T47D (cell line): ENCODE measurements around the gene IDI2.
"Not testable (repeated sequence)": the region's sequence is repeated elsewhere in the genome, so short reads cannot be mapped to it uniquely, and the experiment has no call there.

Experiments
- DNase-seq, 2 experiments: peaks; one replicate each; pipeline versions ENCODE4 v3.0.0 to v3.0.0-alpha.2; 2011 to 2012; ENCODE audit warnings: low read depth in 1 of 2, low spot score in 1 of 2
- JUND ChIP-seq: IDR thresholded peaks from 2 replicates; pipeline ENCODE4 v1.6.1; 2012; ENCODE audit warnings: low read depth
- in situ Hi-C: cut with HindIII; loops from 2 replicates; pipeline ENCODE4 v1.10.0; 2016; ENCODE audit warnings: low sequenced_read_pairs, low pct_unique_long_range_greater_than_20kb

Gene IDI2

GRCh38 chr10:1025683-1026082 lies at the start of gene IDI2:
Gene IDI2, minus strand, starts transcription at chr10:1025859. Its CDS starts 1,136 bp downstream, at chr10:1024723.
- no peak for TF ChIP-seq JUND
- in situ Hi-C loops: no loop called here

GRCh38 chr10:1074748-1075308 lies 49.2 kb upstream of the IDI2 start:
- in situ Hi-C loops: no loop called here
- peak in 1 of 2 experiments; percentile 49 for DNase-seq
- no peak for TF ChIP-seq JUND

More at GRCh38 chr10:1025683-1026082, at the start of gene IDI2:
- DNase-seq: no peak

DNA sequence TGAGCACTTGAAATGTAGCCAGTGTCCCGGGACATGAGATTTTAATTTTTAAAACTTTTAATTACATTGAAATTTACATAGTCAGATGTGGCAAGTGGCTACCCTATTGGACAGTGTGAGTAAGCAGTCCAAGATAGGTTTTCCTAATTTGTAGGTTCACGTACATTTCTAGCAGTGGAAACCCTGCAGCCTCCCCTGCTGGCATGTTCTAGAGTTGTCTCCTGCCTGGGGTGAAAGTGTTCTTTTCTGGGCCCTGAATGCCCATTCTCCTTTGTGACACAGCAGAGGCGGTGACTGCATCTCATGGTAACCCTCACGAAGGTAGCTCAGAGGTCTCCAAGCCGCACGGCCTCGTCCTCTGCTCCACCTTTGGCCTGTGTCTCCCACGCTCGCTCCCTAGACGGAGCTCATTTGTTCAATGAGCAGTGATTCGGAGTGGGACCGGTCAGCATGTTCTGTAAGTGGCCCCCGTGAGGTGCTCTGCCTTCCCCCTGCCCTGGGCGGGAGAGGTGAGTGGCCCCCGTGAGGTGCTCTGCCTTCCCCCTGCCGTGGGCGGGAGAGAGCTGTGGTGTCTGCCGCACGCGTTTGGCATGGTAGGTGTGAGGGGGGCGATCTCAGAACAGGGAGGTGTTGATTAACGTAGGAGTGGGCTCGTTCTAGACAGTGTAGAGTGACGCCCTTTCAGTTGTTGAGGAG lies 48.5 kb upstream of the IDI2 start:
- in situ Hi-C loops: no loop called here
- DNase-seq: peak in 1 of 2 experiments; percentile 15
- TF ChIP-seq JUND: no peak

DNA sequence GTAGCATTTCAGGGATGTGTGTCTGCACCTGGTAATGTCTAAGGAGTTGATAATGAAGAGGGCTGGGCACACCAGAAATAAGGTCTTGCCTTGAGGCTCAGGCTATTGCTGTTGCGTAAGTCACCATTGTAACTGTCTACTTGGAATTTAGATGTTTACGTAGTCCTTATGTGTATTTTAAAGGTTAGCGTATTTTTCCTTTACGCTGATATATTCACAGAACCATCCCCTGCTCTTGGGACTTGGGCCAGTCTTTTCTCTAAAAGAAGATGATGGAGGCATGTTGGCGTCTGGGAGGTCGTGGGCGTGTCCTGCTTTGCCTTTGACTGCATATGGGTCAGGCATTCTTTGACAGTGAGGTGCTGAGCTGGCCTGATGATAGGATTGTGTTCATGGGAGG lies 45.3 kb upstream of the IDI2 start:
- TF ChIP-seq JUND: no peak
- DNase-seq: peak in 1 of 2 experiments; percentile 11
- in situ Hi-C loops: no loop called here

GRCh38 chr10:1068380-1069361 lies 43.0 kb upstream of the IDI2 start:
- no peak for TF ChIP-seq JUND
- DNase-seq: no peak
- in situ Hi-C loops: no loop called here

DNA sequence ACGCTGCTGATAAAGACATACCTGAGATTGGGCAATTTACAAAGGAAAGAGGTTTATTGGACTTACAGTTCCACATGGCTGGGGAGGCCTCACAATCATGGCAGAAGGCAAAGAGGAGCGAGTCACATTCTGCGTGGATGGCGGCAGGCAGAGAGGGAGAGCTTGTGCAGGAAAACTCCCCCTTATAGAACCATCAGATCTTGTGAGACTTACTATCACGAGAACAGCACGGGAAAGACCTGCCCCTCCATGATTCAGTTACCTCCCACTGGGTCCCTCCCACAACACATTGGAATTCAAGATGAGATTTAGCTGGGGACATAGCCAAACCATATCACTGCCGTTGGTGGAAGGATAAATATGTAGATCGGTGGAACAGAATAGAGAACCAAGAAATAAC lies 41.1 kb upstream of the IDI2 start:
- in situ Hi-C loops, DNase-seq: not testable (repeated sequence)

GRCh38 chr10:1064964-1065247 lies 39.2 kb upstream of the IDI2 start:
- in situ Hi-C loops: no loop called here
- no peak for TF ChIP-seq JUND
- DNase-seq: no peak

- TF ChIP-seq JUND: no peak
- in situ Hi-C loops: no loop called here
- DNase-seq: no peak
Measured at GRCh38 chr10:1063232-1063865, 37.7 kb upstream of the IDI2 start.

GRCh38 chr10:1061930-1062774 lies 36.5 kb upstream of the IDI2 start:
- TF ChIP-seq JUND: no peak
- DNase-seq: no peak
- in situ Hi-C loops: no loop called here

GRCh38 chr10:1059902-1060301 lies 34.2 kb upstream of the IDI2 start:
- no peak for DNase-seq
- in situ Hi-C loops: no loop called here
- TF ChIP-seq JUND: no peak

- in situ Hi-C loops: no loop called here
- TF ChIP-seq JUND: no peak
- DNase-seq: no peak
Measured at GRCh38 chr10:1058017-1058416, 32.4 kb upstream of the IDI2 start.
